H4 (cell line): Measurements from ENCODE around the gene ADAMTS5. TPM values are rescaled to one million over a fixed set of nuclear protein-coding genes. Genes with fewer than 3 reads are reported as not detected.

Experiments
- DNase-seq: peaks from one replicate; pipeline ENCODE4 v3.0.0-alpha.2; 2015; ENCODE audit warnings: low spot score
- total RNA-seq: library from RNA; depleted of rRNA; stranded (reverse); fragments of >200 nt; shearing (Covaris generic); gene quantifications from 2 replicates; pipeline ENCODE4 v1.2.3, GENCODE V29; 2014; rRNA removed

The ADAMTS5 gene
- total RNA-seq, 1 experiment from 2014 or later = 0.50 TPM

DNA sequence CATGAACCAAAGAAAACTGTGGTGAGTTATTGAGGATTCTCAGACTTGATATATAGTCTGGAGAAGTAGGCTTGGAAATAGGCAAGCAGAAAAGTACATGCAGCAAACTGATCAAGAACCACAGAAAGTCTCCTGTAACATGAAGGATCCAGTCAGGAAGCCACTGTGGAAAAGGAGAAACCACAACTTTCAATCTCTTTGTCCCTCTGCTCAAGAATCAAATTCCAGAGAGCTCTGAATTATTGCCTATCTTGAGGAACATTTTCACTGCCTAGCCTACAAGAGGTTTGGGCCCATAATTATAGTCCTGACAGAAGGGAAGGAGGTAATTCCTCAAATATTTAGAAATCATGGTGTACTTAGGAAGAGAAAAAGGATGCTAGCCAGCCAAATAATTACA lies 78.6 kb downstream of the ADAMTS5 start:
- DNase-seq = no peak

DNA sequence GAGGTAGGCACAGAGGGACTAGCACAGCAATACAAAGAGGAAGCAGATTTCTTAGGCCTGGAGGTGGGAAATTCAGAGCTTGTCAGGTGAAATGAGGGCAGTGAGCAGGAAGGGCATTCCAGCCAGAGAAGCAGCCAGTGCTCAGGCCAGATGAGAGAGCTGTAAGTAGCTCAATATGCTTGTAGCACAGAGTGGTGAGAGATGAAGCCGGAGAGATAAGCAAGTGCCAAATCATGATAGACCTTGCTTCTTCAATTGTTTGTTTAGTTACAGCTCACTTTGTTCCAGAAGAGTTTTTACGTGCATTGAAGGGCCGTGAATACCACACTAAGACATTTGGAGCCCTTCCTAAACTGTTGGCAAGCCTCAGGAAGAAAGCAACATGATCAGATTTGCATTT lies 79.6 kb downstream of the ADAMTS5 start:
- no peak for DNase-seq

DNA sequence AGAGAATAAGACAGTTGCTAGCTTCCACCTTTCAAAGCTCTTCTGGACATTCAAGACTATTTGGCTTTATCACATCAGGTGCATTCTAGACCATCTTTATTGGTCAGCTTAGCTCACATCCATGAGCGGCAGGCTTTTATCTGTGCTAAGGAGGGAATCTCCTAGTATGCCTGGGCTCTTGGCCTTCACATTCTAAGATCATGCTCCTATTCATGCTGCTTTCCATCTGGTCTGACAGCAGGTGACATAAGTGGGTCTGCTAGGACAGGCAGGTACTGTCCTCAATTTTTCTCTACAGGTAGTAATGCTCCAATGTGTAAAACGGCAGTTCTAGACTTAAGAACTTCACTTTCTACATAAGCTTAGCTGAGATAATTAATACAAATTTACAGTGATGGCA lies 82.5 kb downstream of the ADAMTS5 start:
- DNase-seq = no peak

DNA sequence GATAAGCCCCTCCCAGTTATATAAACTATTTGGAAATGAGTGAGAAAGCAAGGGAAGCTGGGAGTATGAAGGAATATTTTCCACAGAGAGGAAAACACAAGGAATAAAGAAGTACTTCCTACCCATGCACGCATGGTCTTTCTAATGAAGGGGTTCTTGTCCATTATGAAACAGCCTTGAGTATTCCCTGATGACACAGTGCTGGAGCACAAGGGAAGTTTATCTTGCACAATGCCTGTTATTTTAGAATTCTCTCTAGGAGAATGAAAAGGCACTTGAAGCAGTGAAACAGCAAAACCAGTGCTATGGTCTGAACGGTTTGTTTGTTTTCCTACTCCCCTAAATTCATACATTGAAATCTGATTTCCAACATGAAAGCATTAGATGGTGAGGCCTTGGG lies 83.1 kb downstream of the ADAMTS5 start:
- no peak for DNase-seq

DNA sequence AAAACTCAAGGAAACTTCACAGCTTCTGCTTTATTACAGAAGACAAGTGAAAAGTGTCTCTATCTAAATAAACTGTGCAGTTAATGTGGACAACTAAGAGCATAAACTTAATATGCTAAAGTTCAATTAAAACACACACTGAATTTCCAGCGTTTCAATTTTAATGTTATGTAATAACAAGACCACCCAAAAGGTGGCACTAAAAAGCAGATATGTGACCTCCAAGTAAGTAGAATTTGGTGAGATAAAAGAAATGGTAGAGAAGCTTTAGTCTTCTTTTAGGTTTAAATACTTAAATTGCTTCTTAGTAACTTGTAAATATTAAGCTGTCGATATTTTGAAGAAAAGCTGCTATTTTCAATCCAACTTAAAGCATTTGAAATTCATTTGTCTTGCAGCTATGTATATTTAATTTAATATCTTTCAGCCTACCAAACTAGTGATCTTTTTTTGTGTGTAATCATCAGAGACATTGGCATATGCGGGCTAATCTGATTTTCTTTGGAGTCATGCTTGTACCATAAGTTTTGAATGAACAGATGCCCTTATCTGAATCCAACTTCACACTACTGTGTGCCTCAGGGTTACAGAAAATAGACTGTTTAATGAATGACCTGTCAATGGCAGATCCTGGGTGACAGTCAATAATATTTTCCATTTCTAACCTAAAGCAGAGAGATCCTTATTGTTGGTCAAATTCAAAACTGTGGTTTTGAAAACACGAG lies 85.2 kb downstream of the ADAMTS5 start:
- DNase-seq = peak; percentile 25

DNA sequence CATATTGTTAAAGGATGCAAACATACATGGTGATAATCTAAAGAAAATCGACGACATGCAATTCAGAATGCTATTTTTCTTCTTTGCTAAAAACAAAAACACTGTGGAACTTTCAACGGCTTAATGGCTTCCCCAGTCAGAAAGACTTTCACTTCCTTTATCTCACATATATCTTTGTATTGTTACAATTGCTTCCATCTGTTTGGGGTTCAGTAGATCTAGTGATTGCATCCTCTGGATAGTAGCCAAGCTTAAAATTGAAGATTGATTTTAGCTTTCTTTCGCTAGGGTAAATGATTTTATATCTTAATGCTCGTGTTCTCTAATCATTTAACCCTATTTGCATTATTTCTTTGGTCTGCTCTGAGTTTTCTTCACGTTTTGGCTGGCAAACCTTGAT lies 89.9 kb downstream of the ADAMTS5 start:
- no peak for DNase-seq

DNA sequence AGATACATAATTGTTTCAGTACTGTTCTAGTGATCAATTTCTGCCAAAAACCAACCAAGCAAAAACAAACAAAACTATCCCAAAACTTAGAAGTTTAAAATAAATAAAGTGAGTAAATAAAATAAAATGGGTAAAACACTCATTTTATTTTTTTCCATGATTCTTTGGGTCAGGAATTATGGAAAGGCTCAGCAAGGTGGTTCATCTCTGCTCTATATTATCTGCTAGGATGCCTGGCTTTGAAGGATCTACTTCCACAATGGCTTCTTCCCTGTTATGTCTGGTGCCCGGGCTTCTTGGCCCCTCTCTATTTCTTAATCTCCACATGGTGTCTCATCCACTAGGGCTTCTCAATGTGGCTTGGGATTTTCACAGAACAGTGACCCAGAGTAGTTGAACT lies 92.5 kb downstream of the ADAMTS5 start:
- DNase-seq = no peak

Other genes with a start within 250 kb of the ADAMTS5 start
- gene ADAMTS1, start 121.7 kb downstream of the ADAMTS5 start, total RNA-seq = 11.2 and 13.8 TPM in 2 replicates